HCT116 (cell line): ENCODE results near the gene GALNT16. TPM values are rescaled to one million over a fixed set of nuclear protein-coding genes. Genes with fewer than 3 reads are reported as not detected.

Experiments used
- ATAC-seq: fragments of 200-7000 bp; cut with Tn5 transposase; 2 replicates; pipeline ENCODE4 v1.9.1; 2020; ENCODE audit warnings: mild to moderate bottlenecking, moderate library complexity
- BruUV-seq: library from RNA; stranded (reverse); fragments of 400-500 nt; replicated peaks from 2 replicates; lab custom pipeline; 2021; lab: Mats Ljungman, UMichigan
- CTCF ChIA-PET: fragments of 300-600 bp; sonication (Branson Sonifier 250); formaldehyde crosslinking; loops from one replicate; lab custom pipeline; 2021; ENCODE audit warnings: antibody characterized with exemption; lab: Charles Lee
- POLR2A ChIA-PET: fragments of 300-600, 350-600 bp; sonication (Branson Sonifier 250); formaldehyde crosslinking; loops from one replicate; lab custom pipeline; 2021; ENCODE audit warnings: antibody characterized with exemption; lab: Charles Lee
- RAD21 ChIA-PET, 2 experiments: fragments of 300-600 bp; sonication (Branson Sonifier 250); formaldehyde crosslinking; loops; one replicate each; lab custom pipeline; 2023; ENCODE audit warnings: low total read pairs in 2 of 2; ENCODE audit not compliant: uncharacterized antibody in 2 of 2, unreplicated experiment in 2 of 2, low non-redundant PET in 1 of 2; lab: Charles Lee
- DNase-seq: peaks from one replicate; pipeline ENCODE4 v3.0.0-alpha.2; 2010; ENCODE audit warnings: low read depth, low spot score
- H2AFZ ChIP-seq: fragments of 200-600 bp; shearing (Covaris generic), sonication (generic); 2 replicates; pipeline ENCODE4 v1.6.1; 2017; ENCODE audit warnings: low read depth, mixed run types, mixed read lengths, antibody characterized with exemption, low read length; ENCODE audit not compliant: poor library complexity, severe bottlenecking
- H3K27ac ChIP-seq: 2 replicates; pipeline ENCODE4 v1.5.1; 2012; ENCODE audit warnings: low read depth, low read length
- H3K27me3 ChIP-seq: fragments of 200-600 bp; sonication (generic); 2 replicates; pipeline ENCODE4 v1.6.1; 2016; ENCODE audit warnings: mixed run types, low read length, mixed read lengths; ENCODE audit not compliant: insufficient read depth
- H3K36me3 ChIP-seq, 2 experiments: fragments of 200-500 bp in 1 of 2; fragments of 200-600 bp in 1 of 2; sonication (Bioruptor generic) in 1 of 2; sonication (generic) in 1 of 2; 2 replicates each; pipeline versions ENCODE4 v1.5.1 to v1.6.1; 2014 to 2016; ENCODE audit warnings: low read length in 2 of 2, inconsistent platforms in 1 of 2, mixed read lengths in 1 of 2, mixed run types in 1 of 2; ENCODE audit not compliant: insufficient read depth in 2 of 2, control insufficient read depth in 1 of 2
- H3K4me1 ChIP-seq, 2 experiments: fragments of 200-600 bp in 1 of 2; sonication (generic) in 1 of 2; 2 replicates each; pipeline versions ENCODE4 v1.5.1 to v1.6.1; 2012 to 2017; ENCODE audit warnings: low read length in 2 of 2, inconsistent platforms in 1 of 2, mild to moderate bottlenecking in 1 of 2, mixed read lengths in 1 of 2, mixed run types in 1 of 2, moderate library complexity in 1 of 2; ENCODE audit not compliant: insufficient read depth in 2 of 2, control insufficient read depth in 1 of 2
- H3K4me2 ChIP-seq: fragments of 200-600 bp; sonication (generic); 2 replicates; pipeline ENCODE4 v1.6.1; 2017; ENCODE audit warnings: mixed run types, low read length, mixed read lengths
- H3K4me3 ChIP-seq, 2 experiments: fragments of 200-600 bp in 1 of 2; sonication (generic) in 1 of 2; replicated peaks in 1 of 2; 2 replicates each; pipeline ENCODE4 v1.5.1; 2011 to 2016; ENCODE audit warnings: low read length in 2 of 2, control low read depth in 1 of 2, low read depth in 1 of 2, mild to moderate bottlenecking in 1 of 2, mixed read lengths in 1 of 2, mixed run types in 1 of 2
- H3K79me2 ChIP-seq: fragments of 200-600 bp; sonication (generic); 2 replicates; pipeline ENCODE4 v1.6.1; 2017; ENCODE audit warnings: mild to moderate bottlenecking, mixed run types, low read length, moderate library complexity, mixed read lengths; ENCODE audit not compliant: insufficient read depth
- H3K9ac ChIP-seq: fragments of 200-600 bp; sonication (generic); 2 replicates; pipeline ENCODE4 v1.6.1; 2016; ENCODE audit warnings: low read length, mixed read lengths
- H3K9me2 ChIP-seq: fragments of 200-600 bp; sonication (generic), shearing (Covaris generic); 2 replicates; pipeline ENCODE4 v1.6.1; 2017; ENCODE audit warnings: mixed run types, mild to moderate bottlenecking, moderate library complexity; ENCODE audit not compliant: insufficient read depth
- H3K9me3 ChIP-seq, 2 experiments: fragments of 200-500 bp in 1 of 2; fragments of 200-600 bp in 1 of 2; sonication (Bioruptor generic) in 1 of 2; sonication (generic) in 1 of 2; 2 replicates each; pipeline ENCODE4 v1.6.1; 2014 to 2017; ENCODE audit warnings: low read length in 2 of 2, mixed read lengths in 2 of 2, inconsistent platforms in 1 of 2, low read depth in 1 of 2, mild to moderate bottlenecking in 1 of 2, mixed run types in 1 of 2, moderate library complexity in 1 of 2; ENCODE audit not compliant: control insufficient read depth in 1 of 2, insufficient read depth in 1 of 2
- H4K20me1 ChIP-seq: fragments of 200-600 bp; sonication (generic), shearing (Covaris generic); 2 replicates; pipeline ENCODE4 v1.6.1; 2017; ENCODE audit warnings: mixed run types, mild to moderate bottlenecking, moderate library complexity; ENCODE audit not compliant: insufficient read depth
- CBX3 ChIP-seq: IDR thresholded peaks from 2 replicates; pipeline ENCODE4 v1.6.1; 2012; ENCODE audit warnings: low read depth
- CEBPB ChIP-seq: IDR thresholded peaks from 2 replicates; pipeline ENCODE4 v1.6.1; 2012; ENCODE audit warnings: low read depth
- EGR1 ChIP-seq: IDR thresholded peaks from 2 replicates; pipeline ENCODE4 v1.6.1; 2012; ENCODE audit warnings: low read depth
- ELF1 ChIP-seq: IDR thresholded peaks from 2 replicates; pipeline ENCODE4 v1.6.1; 2012; ENCODE audit warnings: low read depth, borderline replicate concordance
- EZH2phosphoT487 ChIP-seq: fragments of 200-600 bp; IDR thresholded peaks from 2 replicates; pipeline ENCODE4 v1.6.1; 2018; ENCODE audit warnings: antibody characterized with exemption, borderline replicate concordance
- FOSL1 ChIP-seq: IDR thresholded peaks from 2 replicates; pipeline ENCODE4 v1.6.1; 2012; ENCODE audit warnings: low read depth
- JUND ChIP-seq: IDR thresholded peaks from 2 replicates; pipeline ENCODE4 v1.6.1; 2012
- POLR2A ChIP-seq: IDR thresholded peaks from 2 replicates; pipeline ENCODE4 v1.7.0; 2011; ENCODE audit warnings: borderline replicate concordance; ENCODE audit not compliant: insufficient read depth, insufficient read length; ENCODE audit errors: extremely low read depth
- POLR2AphosphoS5 ChIP-seq: IDR thresholded peaks from 2 replicates; pipeline ENCODE4 v1.6.1; 2011; ENCODE audit warnings: mild to moderate bottlenecking, low read depth, low read length, moderate library complexity
- SIN3A ChIP-seq: IDR thresholded peaks from 2 replicates; pipeline ENCODE4 v1.6.1; 2012; ENCODE audit warnings: low read depth
- SP1 ChIP-seq: IDR thresholded peaks from 2 replicates; pipeline ENCODE4 v1.6.1; 2012; ENCODE audit warnings: low read depth
- SRF ChIP-seq: IDR thresholded peaks from 2 replicates; pipeline ENCODE4 v1.6.1; 2012; ENCODE audit warnings: low read depth
- TCF7L2 ChIP-seq: IDR thresholded peaks from 2 replicates; pipeline ENCODE4 v1.7.0; 2011; ENCODE audit warnings: borderline replicate concordance, inconsistent platforms; ENCODE audit not compliant: insufficient read depth, insufficient read length; ENCODE audit errors: extremely low read depth
- YY1 ChIP-seq: IDR thresholded peaks from 2 replicates; pipeline ENCODE4 v1.6.1; 2011; ENCODE audit warnings: low read length, low read depth, moderate library complexity, mild to moderate bottlenecking; ENCODE audit not compliant: insufficient replicate concordance; ENCODE audit errors: extremely low read depth
- ZNF274 ChIP-seq: fragments of 200-500 bp; sonication (Bioruptor generic); IDR thresholded peaks from 2 replicates; pipeline ENCODE4 v1.6.1; 2014; ENCODE audit warnings: mild to moderate bottlenecking, low read depth, low read length, inconsistent platforms
- intact Hi-C: fragments of 100-400 bp; cut with micrococcal nuclease; formaldehyde crosslinking; loops from 2 replicates; pipeline ENCODE4 v1.10.0; 2022
- total RNA-seq: library from RNA; stranded (reverse); gene quantifications from one replicate; pipeline ENCODE4 v1.2.1, GENCODE V29; 2021; ENCODE audit not compliant: unreplicated experiment
- TF ChIP-seq, protein P1 (sequence below): IDR thresholded peaks from 2 replicates; pipeline ENCODE4 v1.6.1; 2012
- TF ChIP-seq, protein P2 (sequence below): IDR thresholded peaks from 2 replicates; pipeline ENCODE4 v1.6.1; 2012; ENCODE audit warnings: low read depth
- TF ChIP-seq, protein P3 (sequence below), 3 experiments: fragments of 200-600 bp in 1 of 3; sonication (generic) in 1 of 3; IDR thresholded peaks in 2 of 3; conservative IDR thresholded peaks in 1 of 3; 2 replicates each; pipeline ENCODE4 v1.5.1; 2012 to 2017; ENCODE audit warnings: low read depth in 2 of 3, low read length in 2 of 3, antibody characterized with exemption in 1 of 3, borderline replicate concordance in 1 of 3, control low read depth in 1 of 3, mild to moderate bottlenecking in 1 of 3, mixed read lengths in 1 of 3, mixed run types in 1 of 3, moderate library complexity in 1 of 3; ENCODE audit not compliant: insufficient read depth in 1 of 3

Gene GALNT16
- total RNA-seq, 1 experiment from 2014 or later, result 0.32 TPM

DNA sequence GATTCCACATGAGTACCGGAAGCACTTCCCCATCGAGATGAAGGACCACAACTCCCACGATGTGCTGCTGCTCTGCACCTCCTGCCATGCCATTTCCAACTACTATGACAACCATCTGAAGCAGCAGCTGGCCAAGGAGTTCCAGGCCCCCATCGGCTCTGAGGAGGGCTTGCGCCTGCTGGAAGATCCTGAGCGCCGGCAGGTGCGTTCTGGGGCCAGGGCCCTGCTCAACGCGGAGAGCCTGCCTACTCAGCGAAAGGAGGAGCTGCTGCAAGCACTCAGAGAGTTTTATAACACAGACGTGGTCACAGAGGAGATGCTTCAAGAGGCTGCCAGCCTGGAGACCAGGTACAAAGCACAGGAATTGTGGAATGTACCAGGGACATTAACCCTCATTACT, 22.4 kb upstream of the GALNT16 start:
- Histone ChIP-seq H3K36me3 (peaks cover 0 to 15% of the 10 kb centered on the region in 2 experiments; a peak in 2 of 4 replicates), H3K4me3 (no peak overlapping the region), H3K9ac (no peak overlapping the region), H3K4me2 (no peak overlapping the region), H3K27me3 (no peaks in the 10 kb centered on the region), H3K9me3 (no peaks in the 10 kb centered on the region), H3K9me2 (no peaks in the 10 kb centered on the region), H2AFZ (no peak overlapping the region), H4K20me1 (no peaks in the 10 kb centered on the region), H3K4me1 (no peaks in the 10 kb centered on the region), H3K79me2 (no peaks in the 10 kb centered on the region), H3K27ac (no peak overlapping the region)
- TF ChIP-seq CBX3 (no peak), ZNF274 (no peak)
- TF ChIP-seq, protein P1, sequence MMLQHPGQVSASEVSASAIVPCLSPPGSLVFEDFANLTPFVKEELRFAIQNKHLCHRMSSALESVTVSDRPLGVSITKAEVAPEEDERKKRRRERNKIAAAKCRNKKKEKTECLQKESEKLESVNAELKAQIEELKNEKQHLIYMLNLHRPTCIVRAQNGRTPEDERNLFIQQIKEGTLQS, result no peak
- BruUV-seq, result no TSS peak
- DNase-seq, result no peak
- no peak for ATAC-seq
- CTCF ChIA-PET, result no interaction called here
- intact Hi-C loops, result no loop called here
- RAD21 ChIA-PET, result no interaction called here
- POLR2A ChIA-PET, result no interaction called here

DNA sequence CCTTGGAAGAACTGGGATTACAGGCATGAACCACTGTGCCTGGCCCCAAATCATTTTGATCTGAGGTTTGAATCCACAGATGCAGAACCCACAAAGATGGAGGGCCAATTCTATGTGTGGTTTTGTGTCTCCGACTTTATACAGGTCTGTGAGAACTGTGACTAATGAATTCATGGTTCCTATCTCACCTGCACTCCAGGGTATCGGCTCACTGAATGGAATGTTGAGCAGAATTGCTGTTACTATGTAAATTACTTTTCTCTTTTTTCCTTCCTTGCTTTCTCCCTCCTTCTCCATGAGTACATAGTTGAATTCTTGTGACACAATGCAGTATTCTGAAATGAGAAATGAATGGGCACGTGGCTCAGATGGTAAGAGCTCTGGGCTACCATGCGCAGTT, 21.1 kb upstream of the GALNT16 start:
- ChIA-PET CTCF (no interaction called here), POLR2A (no interaction called here), RAD21 (no interaction called here)
- no peak overlapping the region for H3K4me2 ChIP-seq
- no peak overlapping the region for H3K27ac ChIP-seq
- no peaks in the 10 kb centered on the region for H3K4me1 ChIP-seq
- no peaks in the 10 kb centered on the region for H3K79me2 ChIP-seq
- H3K9me3 ChIP-seq, result no peaks in the 10 kb centered on the region
- no peak overlapping the region for H3K4me3 ChIP-seq
- H4K20me1 ChIP-seq, result no peaks in the 10 kb centered on the region
- no peak overlapping the region for H3K9ac ChIP-seq
- peaks cover 0 to 14% of the 10 kb centered on the region in 2 experiments; a peak in 2 of 4 replicates for H3K36me3 ChIP-seq
- H3K9me2 ChIP-seq, result no peaks in the 10 kb centered on the region
- ATAC-seq (no peak), DNase-seq (no peak)
- H2AFZ ChIP-seq, result no peak overlapping the region
- no TSS peak for BruUV-seq
- no peaks in the 10 kb centered on the region for H3K27me3 ChIP-seq
- intact Hi-C loops, result no loop called here
- TF ChIP-seq EZH2phosphoT487, result no peak
- TF ChIP-seq SRF, result no peak
- TF ChIP-seq ELF1, result no peak
- TF ChIP-seq TCF7L2, result no peak
- no peak for TF ChIP-seq YY1
- TF ChIP-seq POLR2A, result no peak
- TF ChIP-seq POLR2AphosphoS5, result no peak
- TF ChIP-seq CEBPB, result no peak
- no peak for TF ChIP-seq EGR1
- TF ChIP-seq SP1, result no peak
- TF ChIP-seq, protein P2, sequence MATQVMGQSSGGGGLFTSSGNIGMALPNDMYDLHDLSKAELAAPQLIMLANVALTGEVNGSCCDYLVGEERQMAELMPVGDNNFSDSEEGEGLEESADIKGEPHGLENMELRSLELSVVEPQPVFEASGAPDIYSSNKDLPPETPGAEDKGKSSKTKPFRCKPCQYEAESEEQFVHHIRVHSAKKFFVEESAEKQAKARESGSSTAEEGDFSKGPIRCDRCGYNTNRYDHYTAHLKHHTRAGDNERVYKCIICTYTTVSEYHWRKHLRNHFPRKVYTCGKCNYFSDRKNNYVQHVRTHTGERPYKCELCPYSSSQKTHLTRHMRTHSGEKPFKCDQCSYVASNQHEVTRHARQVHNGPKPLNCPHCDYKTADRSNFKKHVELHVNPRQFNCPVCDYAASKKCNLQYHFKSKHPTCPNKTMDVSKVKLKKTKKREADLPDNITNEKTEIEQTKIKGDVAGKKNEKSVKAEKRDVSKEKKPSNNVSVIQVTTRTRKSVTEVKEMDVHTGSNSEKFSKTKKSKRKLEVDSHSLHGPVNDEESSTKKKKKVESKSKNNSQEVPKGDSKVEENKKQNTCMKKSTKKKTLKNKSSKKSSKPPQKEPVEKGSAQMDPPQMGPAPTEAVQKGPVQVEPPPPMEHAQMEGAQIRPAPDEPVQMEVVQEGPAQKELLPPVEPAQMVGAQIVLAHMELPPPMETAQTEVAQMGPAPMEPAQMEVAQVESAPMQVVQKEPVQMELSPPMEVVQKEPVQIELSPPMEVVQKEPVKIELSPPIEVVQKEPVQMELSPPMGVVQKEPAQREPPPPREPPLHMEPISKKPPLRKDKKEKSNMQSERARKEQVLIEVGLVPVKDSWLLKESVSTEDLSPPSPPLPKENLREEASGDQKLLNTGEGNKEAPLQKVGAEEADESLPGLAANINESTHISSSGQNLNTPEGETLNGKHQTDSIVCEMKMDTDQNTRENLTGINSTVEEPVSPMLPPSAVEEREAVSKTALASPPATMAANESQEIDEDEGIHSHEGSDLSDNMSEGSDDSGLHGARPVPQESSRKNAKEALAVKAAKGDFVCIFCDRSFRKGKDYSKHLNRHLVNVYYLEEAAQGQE, result no peak
- TF ChIP-seq, protein P3, sequence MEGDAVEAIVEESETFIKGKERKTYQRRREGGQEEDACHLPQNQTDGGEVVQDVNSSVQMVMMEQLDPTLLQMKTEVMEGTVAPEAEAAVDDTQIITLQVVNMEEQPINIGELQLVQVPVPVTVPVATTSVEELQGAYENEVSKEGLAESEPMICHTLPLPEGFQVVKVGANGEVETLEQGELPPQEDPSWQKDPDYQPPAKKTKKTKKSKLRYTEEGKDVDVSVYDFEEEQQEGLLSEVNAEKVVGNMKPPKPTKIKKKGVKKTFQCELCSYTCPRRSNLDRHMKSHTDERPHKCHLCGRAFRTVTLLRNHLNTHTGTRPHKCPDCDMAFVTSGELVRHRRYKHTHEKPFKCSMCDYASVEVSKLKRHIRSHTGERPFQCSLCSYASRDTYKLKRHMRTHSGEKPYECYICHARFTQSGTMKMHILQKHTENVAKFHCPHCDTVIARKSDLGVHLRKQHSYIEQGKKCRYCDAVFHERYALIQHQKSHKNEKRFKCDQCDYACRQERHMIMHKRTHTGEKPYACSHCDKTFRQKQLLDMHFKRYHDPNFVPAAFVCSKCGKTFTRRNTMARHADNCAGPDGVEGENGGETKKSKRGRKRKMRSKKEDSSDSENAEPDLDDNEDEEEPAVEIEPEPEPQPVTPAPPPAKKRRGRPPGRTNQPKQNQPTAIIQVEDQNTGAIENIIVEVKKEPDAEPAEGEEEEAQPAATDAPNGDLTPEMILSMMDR (IDR thresholded peaks at IDR 0.05 in 2 of 3, conservative IDR thresholded peaks at IDR 0.05 in 1 of 3; ENCODE audit: borderline replicate concordance in 1 of 3, insufficient read depth in 1 of 3, low read depth in 2 of 3, low read length in 2 of 3), result no peak
- TF ChIP-seq ZNF274, result no peak
- no peak for TF ChIP-seq SIN3A
- no peak for TF ChIP-seq FOSL1
- no peak for TF ChIP-seq JUND
